SU-DHL-6 (cell line): ENCODE results near the gene EMX1.

Experiments
- EZH2phosphoT487 ChIP-seq: fragments of 200-600 bp; sonication (generic), shearing (Covaris generic); conservative IDR thresholded peaks from 2 replicates; pipeline ENCODE4 v1.6.1; 2018; ENCODE audit warnings: mild to moderate bottlenecking, antibody characterized with exemption, low read length, moderate library complexity, mixed read lengths
- TF ChIP-seq, protein P1 (sequence below): fragments of 200-600 bp; sonication (generic); IDR thresholded peaks from one replicate; pipeline ENCODE4 v1.5.1; 2017; ENCODE audit warnings: antibody characterized with exemption, mild to moderate bottlenecking, low read length, moderate library complexity; ENCODE audit not compliant: insufficient read depth, poor library complexity, severe bottlenecking

GRCh38 chr2:72956936-72957335, 39.6 kb downstream of the EMX1 start:
- TF ChIP-seq, protein P1, sequence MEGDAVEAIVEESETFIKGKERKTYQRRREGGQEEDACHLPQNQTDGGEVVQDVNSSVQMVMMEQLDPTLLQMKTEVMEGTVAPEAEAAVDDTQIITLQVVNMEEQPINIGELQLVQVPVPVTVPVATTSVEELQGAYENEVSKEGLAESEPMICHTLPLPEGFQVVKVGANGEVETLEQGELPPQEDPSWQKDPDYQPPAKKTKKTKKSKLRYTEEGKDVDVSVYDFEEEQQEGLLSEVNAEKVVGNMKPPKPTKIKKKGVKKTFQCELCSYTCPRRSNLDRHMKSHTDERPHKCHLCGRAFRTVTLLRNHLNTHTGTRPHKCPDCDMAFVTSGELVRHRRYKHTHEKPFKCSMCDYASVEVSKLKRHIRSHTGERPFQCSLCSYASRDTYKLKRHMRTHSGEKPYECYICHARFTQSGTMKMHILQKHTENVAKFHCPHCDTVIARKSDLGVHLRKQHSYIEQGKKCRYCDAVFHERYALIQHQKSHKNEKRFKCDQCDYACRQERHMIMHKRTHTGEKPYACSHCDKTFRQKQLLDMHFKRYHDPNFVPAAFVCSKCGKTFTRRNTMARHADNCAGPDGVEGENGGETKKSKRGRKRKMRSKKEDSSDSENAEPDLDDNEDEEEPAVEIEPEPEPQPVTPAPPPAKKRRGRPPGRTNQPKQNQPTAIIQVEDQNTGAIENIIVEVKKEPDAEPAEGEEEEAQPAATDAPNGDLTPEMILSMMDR, result no peak
- no peak for TF ChIP-seq EZH2phosphoT487
